ENCODE data around the gene C1R.

GRCh38 chr12:7110661-7111060 lies 18.4 kb upstream of the C1R start:
- TF ChIP-seq KDM1A (IDR thresholded peaks at IDR 0.05; ENCODE audit: borderline replicate concordance, low read length) (no peak), ZNF274 (IDR thresholded peaks at IDR 0.05; ENCODE audit: borderline replicate concordance, extremely low read depth, low read length) (no peak), HDAC2 (IDR thresholded peaks at IDR 0.05; ENCODE audit: borderline replicate concordance in 1 of 2, low read depth in 2 of 2, low read length in 2 of 2) (no peak), CTCF (IDR thresholded peaks at IDR 0.05; ENCODE audit: control extremely low read depth in 1 of 3, insufficient read depth in 1 of 3, low read depth in 1 of 3, low read length in 3 of 3) (no peak), TEAD4 (IDR thresholded peaks at IDR 0.05; ENCODE audit: low read depth, low read length) (no peak)
